Measurements from ENCODE around the gene COMP. TPM values are rescaled to one million over a fixed set of nuclear protein-coding genes. Genes with fewer than 3 reads are reported as not detected.

COMP gene
- total RNA-seq, 1 donor from 2014 or later = 1.7 TPM

- Histone ChIP-seq H3K9ac (ENCODE audit: low read length) (no peak overlapping the region), H2AFZ (ENCODE audit: low read depth, low read length) (peak overlapping the region; percentile 34), H3K4me1 (ENCODE audit: insufficient read depth, low read length) (peaks cover 3% of the 10 kb centered on the region), H4K20me1 (ENCODE audit: insufficient read depth, low read length) (peaks cover 8% of the 10 kb centered on the region), H3K4me3 (ENCODE audit: insufficient read depth, low read depth, low read length) (no peak overlapping the region), H3K27ac (ENCODE audit: low read depth, low read length) (no peak overlapping the region), H3K79me2 (ENCODE audit: insufficient read depth, low read length) (no peaks in the 10 kb centered on the region), H3K27me3 (ENCODE audit: insufficient read depth, low read length) (peaks cover 41% of the 10 kb centered on the region), H3K4me2 (ENCODE audit: low read length) (peak overlapping the region; percentile 50), H3K36me3 (ENCODE audit: insufficient read depth, low read length) (no peaks in the 10 kb centered on the region), H3K9me3 (ENCODE audit: insufficient read depth, low read depth, low read length) (peaks cover 3% of the 10 kb centered on the region)
- H3K4me3 Mint-ChIP-seq (ENCODE audit: unreplicated experiment) = no peak overlapping the region
- H3K4me1 Mint-ChIP-seq (ENCODE audit: low read depth, unreplicated experiment) = no peaks in the 10 kb centered on the region
- TF ChIP-seq EZH2 (IDR thresholded peaks at IDR 0.05; ENCODE audit: insufficient read depth, low read length) (no peak), CTCF (IDR thresholded peaks at IDR 0.05; ENCODE audit: insufficient read depth, low read depth, low read length) (no peak)
- peaks cover 6% of the 10 kb centered on the region for H3K36me3 Mint-ChIP-seq (ENCODE audit: low read depth, unreplicated experiment)
- H3K27ac Mint-ChIP-seq (ENCODE audit: unreplicated experiment) = no peak overlapping the region
- FAIRE-seq = no peak
- H3K27me3 Mint-ChIP-seq (ENCODE audit: low read depth, unreplicated experiment) = peaks cover 62% of the 10 kb centered on the region
- peaks cover 12% of the 10 kb centered on the region for H3K9me3 Mint-ChIP-seq (ENCODE audit: unreplicated experiment)
- DNase-seq (ENCODE audit: low read depth) = no peak
Observed at GRCh38 chr19:18785179-18786124, 5.7 kb downstream of the COMP start.

- H2AFZ ChIP-seq (ENCODE audit: low read depth, low read length) = no peak overlapping the region
- no peak overlapping the region for H3K4me2 ChIP-seq (ENCODE audit: low read length)
- FAIRE-seq = no peak
Observed at GRCh38 chr19:18784786-18785120, 6.4 kb downstream of the COMP start.

More at GRCh38 chr19:18784786-18785120, 6.4 kb downstream of the COMP start:
- Histone ChIP-seq H3K4me1 (ENCODE audit: insufficient read depth, low read length) (peaks cover 3% of the 10 kb centered on the region), H3K36me3 (ENCODE audit: insufficient read depth, low read length) (no peaks in the 10 kb centered on the region), H3K27me3 (ENCODE audit: insufficient read depth, low read length) (peaks cover 37% of the 10 kb centered on the region), H3K9me3 (ENCODE audit: insufficient read depth, low read depth, low read length) (peaks cover 3% of the 10 kb centered on the region), H3K9ac (ENCODE audit: low read length) (no peak overlapping the region), H3K79me2 (ENCODE audit: insufficient read depth, low read length) (no peaks in the 10 kb centered on the region), H4K20me1 (ENCODE audit: insufficient read depth, low read length) (peaks cover 5% of the 10 kb centered on the region), H3K4me3 (ENCODE audit: insufficient read depth, low read depth, low read length) (no peak overlapping the region), H3K27ac (ENCODE audit: low read depth, low read length) (no peak overlapping the region)
- H3K9me3 Mint-ChIP-seq (ENCODE audit: unreplicated experiment) = peaks cover 12% of the 10 kb centered on the region
- TF ChIP-seq EZH2 (IDR thresholded peaks at IDR 0.05; ENCODE audit: insufficient read depth, low read length) (no peak), CTCF (IDR thresholded peaks at IDR 0.05; ENCODE audit: insufficient read depth, low read depth, low read length) (no peak)
- no peak for DNase-seq (ENCODE audit: low read depth)
- peaks cover 3% of the 10 kb centered on the region for H3K36me3 Mint-ChIP-seq (ENCODE audit: low read depth, unreplicated experiment)
- H3K27ac Mint-ChIP-seq (ENCODE audit: unreplicated experiment) = no peak overlapping the region
- H3K4me1 Mint-ChIP-seq (ENCODE audit: low read depth, unreplicated experiment) = no peaks in the 10 kb centered on the region
- no peak overlapping the region for H3K4me3 Mint-ChIP-seq (ENCODE audit: unreplicated experiment)
- peaks cover 58% of the 10 kb centered on the region for H3K27me3 Mint-ChIP-seq (ENCODE audit: low read depth, unreplicated experiment)
